ENCODE measurements around the gene TSR3.

Gene TSR3

GRCh38 chr16:1325673-1326371 lies 25.9 kb downstream of the TSR3 start:
- no peak for DNase-seq (ENCODE audit: low read depth in 3 of 3, low spot score in 1 of 3)

GRCh38 chr16:1325261-1325660 lies 26.4 kb downstream of the TSR3 start:
- DNase-seq (ENCODE audit: low read depth in 3 of 3, low spot score in 1 of 3) = no peak

- no peak for DNase-seq (ENCODE audit: low read depth in 3 of 3, low spot score in 1 of 3)
Observed at GRCh38 chr16:1324286-1324826, 27.3 kb downstream of the TSR3 start.

DNA sequence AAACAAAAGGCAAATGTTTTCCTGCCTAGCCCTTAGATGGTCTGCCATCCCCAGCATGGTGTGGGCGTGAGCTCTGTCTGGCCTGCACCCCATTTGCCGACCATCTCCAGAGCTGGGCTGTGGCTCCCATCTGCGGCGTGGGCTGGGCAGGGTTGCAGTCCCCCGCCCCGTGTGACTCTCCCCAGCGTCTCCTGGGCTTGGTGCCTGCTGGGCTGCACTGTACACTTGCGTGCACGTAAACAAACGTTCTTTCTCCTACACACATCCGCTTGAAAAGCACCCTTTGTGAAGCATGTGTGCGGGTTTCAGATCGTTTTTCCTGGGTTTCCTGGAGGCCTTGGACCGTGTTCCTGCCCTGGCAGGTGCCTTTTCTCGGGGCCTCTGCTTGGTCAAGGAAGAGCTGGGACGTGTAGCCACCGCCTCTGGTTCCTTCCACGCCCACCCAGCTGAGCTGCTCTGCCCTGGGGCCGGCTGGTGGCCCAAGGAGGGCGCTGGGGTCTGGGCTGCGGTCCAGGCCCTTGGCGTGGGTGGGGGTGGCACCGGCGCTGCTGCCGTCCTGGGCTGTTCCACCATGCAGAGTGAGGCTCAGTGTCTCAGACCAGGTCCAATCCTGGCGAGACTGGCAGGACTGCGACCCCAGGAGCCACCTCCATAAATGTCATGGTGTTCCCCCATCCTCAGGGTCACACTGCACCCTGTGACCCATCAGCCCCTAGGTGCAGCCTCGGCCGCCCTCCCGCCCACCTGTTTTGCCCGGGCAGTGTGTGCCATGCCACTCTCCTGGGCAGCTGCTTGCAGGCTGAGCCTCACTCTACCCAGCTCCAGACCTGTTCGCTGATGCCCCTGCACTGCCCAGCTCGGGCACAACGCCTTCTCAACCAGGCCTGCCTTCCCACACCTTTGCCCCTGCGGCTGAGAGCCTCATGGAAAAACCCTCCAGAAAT lies 28.1 kb downstream of the TSR3 start:
- no peak for DNase-seq (ENCODE audit: low read depth in 3 of 3, low spot score in 1 of 3)

- DNase-seq (ENCODE audit: low read depth in 3 of 3, low spot score in 1 of 3) = no peak
Observed at GRCh38 chr16:1322407-1322806, 29.3 kb downstream of the TSR3 start.

DNA sequence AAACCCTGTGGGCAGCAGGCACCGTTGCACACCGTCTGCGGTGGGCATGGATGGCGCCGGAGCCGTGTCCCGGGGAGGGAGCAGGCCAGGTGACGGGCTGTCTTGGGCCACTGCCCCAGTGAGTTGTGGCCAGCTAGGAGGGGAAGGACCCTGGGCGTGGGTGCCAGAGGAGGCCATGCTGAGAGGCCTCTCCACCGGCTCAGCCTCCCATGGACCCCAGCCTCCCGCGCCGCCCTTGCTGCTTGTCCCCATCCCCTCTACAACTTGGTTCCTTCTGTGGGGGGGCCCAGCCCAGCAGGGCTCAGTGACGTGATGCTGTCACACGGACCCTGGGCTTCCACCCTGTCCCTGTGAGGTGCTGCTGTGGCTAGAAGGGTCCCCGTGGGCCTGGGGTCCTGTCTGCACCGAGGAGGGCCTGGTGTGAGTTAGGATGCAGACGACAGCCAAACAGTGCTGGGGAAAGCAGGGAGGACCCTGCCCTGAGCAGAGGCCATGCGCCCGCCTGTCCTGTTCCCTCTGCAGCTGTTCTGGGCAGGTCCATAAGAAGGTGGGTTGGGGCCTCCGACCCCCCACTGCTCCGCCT lies 30.9 kb downstream of the TSR3 start:
- no peak for DNase-seq (ENCODE audit: low read depth in 3 of 3, low spot score in 1 of 3)

- no peak for DNase-seq (ENCODE audit: low read depth in 3 of 3, low spot score in 1 of 3)
Observed at GRCh38 chr16:1320097-1320496, 31.6 kb downstream of the TSR3 start.

DNA sequence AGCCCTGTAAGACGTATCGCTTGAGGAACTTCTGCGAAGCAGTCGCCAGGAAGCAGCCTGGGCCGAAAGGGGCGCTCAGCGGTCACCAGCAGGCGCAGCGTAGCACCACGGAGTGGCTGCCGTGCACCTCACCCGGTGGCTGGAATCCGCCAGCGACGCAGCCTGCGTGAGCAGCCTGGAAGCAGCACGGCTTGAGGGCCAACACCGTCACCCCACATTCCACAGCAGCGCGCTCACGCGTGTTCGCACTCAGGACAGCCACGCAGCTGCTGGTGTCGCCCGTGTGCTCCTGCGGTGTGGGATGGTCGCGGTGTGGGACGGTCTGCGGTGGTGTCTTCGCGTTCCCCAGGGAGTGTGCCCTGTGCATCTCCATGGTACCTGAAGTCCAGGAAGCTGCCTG lies 32.6 kb downstream of the TSR3 start:
- DNase-seq (ENCODE audit: low read depth in 3 of 3, low spot score in 1 of 3) = no peak

DNA sequence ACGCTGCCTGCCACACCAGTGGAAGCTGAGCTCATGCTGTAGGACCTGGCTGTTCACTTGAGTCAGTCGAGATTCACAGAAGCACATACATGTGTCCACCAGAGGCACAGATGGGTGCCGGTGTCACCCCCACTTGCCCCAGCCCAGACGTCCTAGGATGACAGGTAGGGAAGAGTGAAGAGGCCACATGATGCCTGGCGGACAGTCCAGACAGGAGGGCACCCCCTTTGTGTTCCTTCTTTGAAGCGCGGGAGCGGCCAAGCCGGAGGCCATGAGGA lies 33.5 kb downstream of the TSR3 start:
- no peak for DNase-seq (ENCODE audit: low read depth in 3 of 3, low spot score in 1 of 3)

- no peak for DNase-seq (ENCODE audit: low read depth in 3 of 3, low spot score in 1 of 3)
Observed at GRCh38 chr16:1317479-1318267, 34.0 kb downstream of the TSR3 start.

DNA sequence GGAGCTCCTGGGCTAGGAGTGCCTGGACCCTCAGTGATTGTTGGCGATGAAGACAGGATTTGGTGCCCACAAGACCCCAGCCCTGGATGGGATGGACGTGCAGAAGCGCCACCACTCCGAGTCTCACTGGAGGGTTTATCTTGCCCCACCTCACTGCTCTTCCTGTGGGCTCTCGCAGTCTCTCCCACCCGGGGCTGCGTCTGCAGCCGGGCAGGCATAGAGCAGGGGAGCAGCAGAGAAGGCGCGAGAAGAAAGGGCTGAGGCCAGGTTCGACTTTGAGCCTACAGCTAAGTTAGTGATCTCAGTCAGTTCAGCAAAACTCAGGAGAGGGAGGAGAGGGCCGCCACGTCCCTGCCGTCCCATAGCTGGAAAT lies 35.7 kb downstream of the TSR3 start:
- no peak for DNase-seq (ENCODE audit: low read depth in 3 of 3, low spot score in 1 of 3)

DNA sequence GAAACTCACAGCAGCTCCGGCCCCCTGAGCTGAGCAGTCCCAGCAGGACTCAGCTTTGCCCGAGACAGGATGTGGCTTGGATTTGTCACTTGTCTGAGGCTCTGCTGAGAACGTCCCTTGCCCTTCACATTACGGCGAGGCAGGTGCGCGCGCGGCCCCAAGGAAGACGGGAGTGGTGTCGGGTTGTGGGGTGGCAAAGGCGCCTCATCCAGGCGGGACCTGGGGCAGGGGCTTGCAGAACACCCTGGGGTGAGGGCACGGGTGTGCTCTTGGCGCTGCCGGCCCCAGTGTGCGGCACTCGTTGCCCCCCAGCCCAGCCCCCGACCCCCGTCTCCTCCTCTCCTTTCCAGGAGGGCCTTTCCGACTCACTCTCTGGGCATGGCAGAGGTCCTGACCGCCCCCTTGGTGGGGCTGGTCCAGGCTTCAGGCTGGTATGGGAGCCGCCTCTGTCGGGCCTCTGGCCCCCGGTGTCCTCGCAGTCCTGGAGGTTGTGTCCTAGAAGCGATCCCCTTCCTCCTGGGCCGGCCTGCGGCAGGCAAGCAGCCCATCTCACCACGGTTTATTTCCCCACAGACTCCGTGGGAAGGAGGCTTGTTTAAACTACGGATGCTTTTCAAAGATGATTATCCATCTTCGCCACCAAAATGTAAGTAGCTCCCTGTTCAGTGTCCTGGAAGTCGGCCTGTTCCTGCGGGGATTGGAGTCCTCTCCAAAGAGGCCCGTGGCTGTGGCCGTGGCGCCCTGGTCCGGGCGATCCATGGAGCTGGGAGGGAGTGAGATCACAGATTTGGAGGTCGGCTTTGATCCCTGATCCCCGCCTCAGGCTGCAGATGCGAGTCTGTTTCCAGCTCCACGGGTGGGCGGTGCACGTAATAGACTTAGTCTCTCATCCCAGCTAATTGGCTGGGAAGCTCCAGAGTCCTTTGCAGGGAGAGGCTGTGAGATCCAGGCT lies 36.3 kb downstream of the TSR3 start:
- DNase-seq (ENCODE audit: low read depth in 3 of 3, low spot score in 1 of 3) = no peak

GRCh38 chr16:1314399-1315068 lies 37.1 kb downstream of the TSR3 start:
- DNase-seq (ENCODE audit: low read depth in 3 of 3, low spot score in 1 of 3) = no peak

- DNase-seq (ENCODE audit: low read depth in 3 of 3, low spot score in 1 of 3) = no peak
Observed at GRCh38 chr16:1313721-1314369, 37.8 kb downstream of the TSR3 start.

GRCh38 chr16:1312903-1313302 lies 38.8 kb downstream of the TSR3 start:
- DNase-seq (ENCODE audit: low read depth in 3 of 3, low spot score in 1 of 3) = no peak

- DNase-seq (ENCODE audit: low read depth in 3 of 3, low spot score in 1 of 3) = no peak
Observed at GRCh38 chr16:1312467-1312816, 39.2 kb downstream of the TSR3 start.

- no peak for DNase-seq (ENCODE audit: low read depth in 3 of 3, low spot score in 1 of 3)
Observed at GRCh38 chr16:1311738-1312466, 39.8 kb downstream of the TSR3 start.

DNA sequence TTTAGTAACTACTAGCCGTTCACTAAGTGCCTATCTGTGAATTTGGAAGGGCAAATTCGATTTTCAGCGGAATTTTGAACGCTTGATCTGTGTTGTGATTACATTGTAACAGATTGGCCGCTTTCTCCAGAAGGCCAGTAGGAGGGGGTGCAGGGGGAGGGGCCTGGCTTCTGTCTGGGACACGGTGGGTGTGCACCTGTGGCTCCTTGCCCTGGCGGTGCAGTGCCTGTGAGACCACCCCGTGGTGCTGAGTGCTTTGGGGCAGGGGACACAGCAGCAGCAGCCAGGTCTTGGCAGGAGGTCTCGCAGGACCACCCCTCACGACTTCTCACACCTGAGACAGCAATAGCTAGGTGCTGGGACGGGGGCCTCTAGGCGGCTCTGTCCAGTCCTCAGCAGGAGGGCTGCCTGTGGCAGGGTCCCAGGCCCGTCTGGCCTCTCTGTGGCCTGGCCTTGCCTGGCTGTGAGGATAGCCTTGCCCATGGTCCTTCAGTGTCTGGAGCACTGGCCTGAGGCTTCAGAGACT lies 40.4 kb downstream of the TSR3 start:
- DNase-seq (ENCODE audit: low read depth in 3 of 3, low spot score in 1 of 3) = no peak
